Measurements from ENCODE around the gene IVNS1ABP. TPM values are rescaled to one million over a fixed set of nuclear protein-coding genes. Genes with fewer than 3 reads are reported as not detected.
"Not testable (repeated sequence)": the region's sequence is repeated elsewhere in the genome, so short reads cannot be mapped to it uniquely, and the experiment has no call there.

The IVNS1ABP gene
- total RNA-seq, 1 donor from 2014 or later = 70.3 TPM

GRCh38 chr1:185263292-185263691 is 53.8 kb downstream of the IVNS1ABP start:
- intact Hi-C loops (cut with micrococcal nuclease) = no loop called here
- Histone ChIP-seq H3K27ac (replicated peaks) (no peak overlapping the region), H3K4me1 (peaks cover 22% of the 10 kb centered on the region), H3K27me3 (ENCODE audit: low read depth) (no peaks in the 10 kb centered on the region), H3K4me3 (no peak overlapping the region), H3K9me3 (replicated peaks) (no peaks in the 10 kb centered on the region), H3K36me3 (no peaks in the 10 kb centered on the region)
- no peak for TF ChIP-seq CTCF (IDR thresholded peaks at IDR 0.05; ENCODE audit: borderline replicate concordance)
- DNase-seq = no peak

- Histone ChIP-seq H3K4me1 (peaks cover 29% of the 10 kb centered on the region), H3K4me3 (no peak overlapping the region), H3K9me3 (replicated peaks) (no peaks in the 10 kb centered on the region), H3K36me3 (no peaks in the 10 kb centered on the region), H3K27me3 (ENCODE audit: low read depth) (no peaks in the 10 kb centered on the region), H3K27ac (replicated peaks) (no peak overlapping the region)
- intact Hi-C loops (cut with micrococcal nuclease) = no loop called here
- no peak for TF ChIP-seq CTCF (IDR thresholded peaks at IDR 0.05; ENCODE audit: borderline replicate concordance)
- no peak for DNase-seq
Observed at GRCh38 chr1:185262151-185262550, 54.9 kb downstream of the IVNS1ABP start.

DNA sequence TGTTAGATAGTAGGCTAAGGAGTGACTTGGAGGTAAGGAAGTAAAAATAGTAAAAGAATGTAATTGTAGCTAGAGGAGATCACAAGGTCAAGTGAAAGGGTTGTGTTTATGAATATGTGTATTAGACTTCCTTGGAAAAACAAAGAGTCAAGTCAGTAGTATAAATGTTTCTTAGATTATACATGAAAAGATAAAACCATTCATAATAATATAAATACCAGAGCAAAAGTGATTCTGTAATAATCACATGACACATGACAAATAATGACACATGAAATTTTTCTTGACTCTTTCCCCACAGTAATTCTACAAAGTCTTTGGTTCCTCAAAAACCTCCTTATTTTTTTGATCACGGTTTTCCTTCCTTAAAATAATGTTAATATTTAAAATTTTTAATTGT is 56.4 kb downstream of the IVNS1ABP start:
- no peak overlapping the region for H3K27ac ChIP-seq (replicated peaks)
- no peak for DNase-seq
- no peaks in the 10 kb centered on the region for H3K27me3 ChIP-seq (ENCODE audit: low read depth)
- H3K36me3 ChIP-seq = no peaks in the 10 kb centered on the region
- intact Hi-C loops (cut with micrococcal nuclease) = no loop called here
- TF ChIP-seq CTCF (IDR thresholded peaks at IDR 0.05; ENCODE audit: borderline replicate concordance) = no peak
- H3K4me1 ChIP-seq = peaks cover 29% of the 10 kb centered on the region
- no peaks in the 10 kb centered on the region for H3K9me3 ChIP-seq (replicated peaks)
- no peak overlapping the region for H3K4me3 ChIP-seq

GRCh38 chr1:185258676-185259075 is 58.4 kb downstream of the IVNS1ABP start:
- Histone ChIP-seq H3K36me3 (no peaks in the 10 kb centered on the region), H3K27me3 (ENCODE audit: low read depth) (no peaks in the 10 kb centered on the region), H3K9me3 (replicated peaks) (no peaks in the 10 kb centered on the region), H3K4me1 (peaks cover 29% of the 10 kb centered on the region), H3K4me3 (no peak overlapping the region), H3K27ac (replicated peaks) (no peak overlapping the region)
- intact Hi-C loops (cut with micrococcal nuclease) = no loop called here
- no peak for TF ChIP-seq CTCF (IDR thresholded peaks at IDR 0.05; ENCODE audit: borderline replicate concordance)
- DNase-seq = no peak

DNA sequence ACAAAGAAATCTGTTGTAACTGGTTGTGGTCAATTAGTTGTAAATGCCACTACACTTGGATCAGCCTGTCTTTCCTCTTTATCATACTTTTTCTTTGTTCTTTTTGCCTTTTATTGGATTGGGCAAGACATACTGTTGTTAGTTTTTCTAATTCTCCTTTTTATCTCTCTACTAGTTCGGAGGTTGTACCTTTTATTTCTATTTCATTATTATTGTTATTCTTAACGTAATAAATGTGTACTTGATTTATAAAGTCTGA is 59.2 kb downstream of the IVNS1ABP start:
- intact Hi-C loops (cut with micrococcal nuclease) = no loop called here

GRCh38 chr1:185257116-185257949 is 59.7 kb downstream of the IVNS1ABP start:
- H3K27me3 ChIP-seq (ENCODE audit: low read depth); H3K36me3 ChIP-seq; H3K27ac ChIP-seq (replicated peaks); H3K9me3 ChIP-seq (replicated peaks); intact Hi-C loops (cut with micrococcal nuclease); DNase-seq; H3K4me3 ChIP-seq: not testable (repeated sequence)
- peaks cover 29% of the 10 kb centered on the region for H3K4me1 ChIP-seq

More for the DNA sequence above, 59.2 kb downstream of the IVNS1ABP start:
- Histone ChIP-seq H3K4me3 (no peak overlapping the region), H3K4me1 (peaks cover 29% of the 10 kb centered on the region), H3K9me3 (replicated peaks) (no peaks in the 10 kb centered on the region), H3K27me3 (ENCODE audit: low read depth) (no peaks in the 10 kb centered on the region), H3K27ac (replicated peaks) (no peak overlapping the region), H3K36me3 (no peaks in the 10 kb centered on the region)
- no peak for TF ChIP-seq CTCF (IDR thresholded peaks at IDR 0.05; ENCODE audit: borderline replicate concordance)
- DNase-seq = no peak

- H3K4me3 ChIP-seq; H3K27me3 ChIP-seq (ENCODE audit: low read depth); H3K36me3 ChIP-seq; intact Hi-C loops (cut with micrococcal nuclease); H3K9me3 ChIP-seq (replicated peaks); DNase-seq; H3K27ac ChIP-seq (replicated peaks): not testable (repeated sequence)
- peaks cover 29% of the 10 kb centered on the region for H3K4me1 ChIP-seq
Observed at GRCh38 chr1:185255595-185255994, 61.4 kb downstream of the IVNS1ABP start.

DNA sequence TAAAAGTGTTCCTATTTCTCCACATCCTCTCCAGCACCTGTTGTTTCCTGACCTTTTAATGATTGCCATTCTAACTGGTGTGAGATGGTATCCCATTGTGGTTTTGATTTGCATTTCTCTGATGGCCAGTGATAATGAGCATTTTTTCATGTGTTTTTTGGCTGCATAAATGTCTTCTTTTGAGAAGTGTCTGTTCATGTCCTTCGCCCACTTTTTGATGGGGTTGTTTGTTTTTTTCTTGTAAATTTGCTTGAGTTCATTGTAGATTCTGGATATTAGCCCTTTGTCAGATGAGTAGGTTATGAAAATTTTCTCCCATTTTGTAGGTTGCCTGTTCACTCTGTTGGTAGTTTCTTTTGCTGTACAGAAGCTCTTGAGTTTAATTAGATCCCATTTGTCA is 64.6 kb downstream of the IVNS1ABP start:
- H3K4me3 ChIP-seq; intact Hi-C loops (cut with micrococcal nuclease); H3K36me3 ChIP-seq; H3K9me3 ChIP-seq (replicated peaks); H3K27me3 ChIP-seq (ENCODE audit: low read depth); DNase-seq; H3K27ac ChIP-seq (replicated peaks): not testable (repeated sequence)
- peaks cover 13% of the 10 kb centered on the region for H3K4me1 ChIP-seq

DNA sequence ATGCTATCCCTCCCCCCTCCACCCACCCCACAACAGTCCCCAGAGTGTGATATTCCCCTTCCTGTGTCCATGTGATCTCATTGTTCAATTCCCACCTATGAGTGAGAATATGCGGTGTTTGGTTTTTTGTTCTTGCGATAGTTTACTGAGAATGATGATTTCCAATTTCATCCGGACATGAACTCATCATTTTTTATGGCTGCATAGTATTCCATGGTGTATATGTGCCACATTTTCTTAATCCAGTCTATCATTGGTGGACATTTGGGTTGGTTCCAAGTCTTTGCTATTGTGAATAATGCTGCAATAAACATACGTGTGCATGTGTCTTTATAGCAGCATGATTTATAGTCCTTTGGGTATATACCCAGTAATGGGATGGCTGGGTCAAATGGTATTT is 65.1 kb downstream of the IVNS1ABP start:
- intact Hi-C loops (cut with micrococcal nuclease); H3K4me3 ChIP-seq; DNase-seq; H3K27ac ChIP-seq (replicated peaks); H3K27me3 ChIP-seq (ENCODE audit: low read depth); H3K9me3 ChIP-seq (replicated peaks); H3K36me3 ChIP-seq: not testable (repeated sequence)
- H3K4me1 ChIP-seq = peaks cover 13% of the 10 kb centered on the region
